A673 (cell line): ENCODE data around the gene ZBTB16. TPM values are rescaled to one million over a fixed set of nuclear protein-coding genes. Genes with fewer than 3 reads are reported as not detected.
A peak's percentile ranks its signal among the peaks of the same experiment; 100 is the strongest.

Experiments
- BruUV-seq: library from RNA; stranded (reverse); fragments of 400-500 nt; replicated peaks from 2 replicates; lab custom pipeline; 2021; lab: Mats Ljungman, UMichigan
- CTCF ChIA-PET: fragments of 300-600 bp; sonication (Branson Sonifier 250); formaldehyde crosslinking; loops from one replicate; lab custom pipeline; 2022; ENCODE audit warnings: antibody characterized with exemption; lab: Charles Lee
- POLR2A ChIA-PET: fragments of 300-600 bp; sonication (Branson Sonifier 250); formaldehyde crosslinking; loops from one replicate; lab custom pipeline; 2022; ENCODE audit warnings: antibody characterized with exemption; ENCODE audit not compliant: low non-redundant PET; lab: Charles Lee
- DNase-seq: peaks from one replicate; pipeline ENCODE4 v3.0.0-alpha.2; 2015; ENCODE audit warnings: low spot score
- H3K27ac ChIP-seq: fragments of 200-600 bp; sonication (generic); 2 replicates; pipeline ENCODE4 v1.5.1; 2016; ENCODE audit warnings: mixed run types, low read depth, mild to moderate bottlenecking, mixed read lengths, antibody characterized with exemption, low read length; ENCODE audit not compliant: poor library complexity, severe bottlenecking
- H3K27me3 ChIP-seq: fragments of 200-600 bp; sonication (generic); replicated peaks from 2 replicates; pipeline ENCODE4 v1.6.1; 2017; ENCODE audit warnings: mixed run types, low read depth, mild to moderate bottlenecking, mixed read lengths, antibody characterized with exemption, low read length; ENCODE audit not compliant: insufficient read depth, poor library complexity
- H3K36me3 ChIP-seq: fragments of 200-600 bp; sonication (generic); 2 replicates; pipeline ENCODE4 v1.6.1; 2016; ENCODE audit warnings: mixed run types, mild to moderate bottlenecking, mixed read lengths, antibody characterized with exemption, low read length; ENCODE audit not compliant: insufficient read depth, poor library complexity, severe bottlenecking
- H3K4me1 ChIP-seq: fragments of 200-600 bp; sonication (generic); 2 replicates; pipeline ENCODE4 v1.6.1; 2017; ENCODE audit warnings: mixed run types, mild to moderate bottlenecking, mixed read lengths, antibody characterized with exemption, low read length; ENCODE audit not compliant: insufficient read depth, poor library complexity, severe bottlenecking
- H3K4me3 ChIP-seq: fragments of 200-600 bp; sonication (generic); 2 replicates; pipeline ENCODE4 v1.5.1; 2016; ENCODE audit warnings: low read depth, mixed run types, mild to moderate bottlenecking, mixed read lengths, low read length; ENCODE audit not compliant: poor library complexity, severe bottlenecking
- H3K9me3 ChIP-seq: fragments of 200-600 bp; sonication (generic); 2 replicates; pipeline ENCODE4 v1.6.1; 2016; ENCODE audit warnings: mixed run types, low read depth, mild to moderate bottlenecking, mixed read lengths, antibody characterized with exemption, low read length; ENCODE audit not compliant: poor library complexity, severe bottlenecking
- CTCF ChIP-seq: fragments of 300-800, 200-600 bp; sonication (generic); conservative IDR thresholded peaks from 2 replicates; pipeline ENCODE4 v1.5.1; 2017; ENCODE audit warnings: low read depth, mild to moderate bottlenecking, antibody characterized with exemption, low read length, moderate library complexity, mixed read lengths
- EZH2 ChIP-seq: fragments of 200-600 bp; sonication (generic); IDR thresholded peaks from 2 replicates; pipeline ENCODE4 v1.6.1; 2017; ENCODE audit warnings: borderline replicate concordance, low read depth, mild to moderate bottlenecking, mixed read lengths, antibody characterized with exemption, low read length; ENCODE audit not compliant: poor library complexity, severe bottlenecking
- intact Hi-C: fragments of 100-400 bp; cut with micrococcal nuclease; formaldehyde crosslinking; loops from one replicate; pipeline ENCODE4 v1.10.0; 2022; ENCODE audit not compliant: unreplicated experiment
- total RNA-seq: library from RNA; stranded (reverse); gene quantifications from 2 replicates; pipeline ENCODE4 v1.2.3, GENCODE V29; 2021

Gene ZBTB16
- total RNA-seq, 1 experiment from 2014 or later = 12.0 TPM

DNA sequence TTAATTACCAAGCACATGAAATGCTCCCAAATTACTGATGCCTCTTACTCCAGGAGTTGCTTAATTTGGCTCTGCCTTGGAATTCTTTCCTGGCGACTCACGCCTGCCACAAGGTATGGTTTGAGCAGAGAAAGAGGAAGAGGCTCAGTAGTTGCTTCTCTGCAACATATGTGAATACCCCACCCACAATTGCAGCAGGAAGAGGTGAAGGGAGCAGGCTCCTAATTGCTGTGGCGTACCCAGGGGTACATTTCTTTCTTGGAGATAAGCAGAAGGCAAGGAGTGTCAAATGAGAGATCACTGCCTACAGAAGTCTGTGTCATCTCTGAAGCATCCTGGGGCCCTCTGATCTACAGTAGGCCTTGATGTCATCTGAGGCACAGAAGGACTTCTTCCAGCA lies 226.1 kb downstream of the ZBTB16 start:
- H3K27me3 ChIP-seq = peaks cover 22% of the 10 kb centered on the region
- CTCF ChIA-PET = no interaction called here
- peak; percentile 12 for DNase-seq
- no peaks in the 10 kb centered on the region for H3K36me3 ChIP-seq
- H3K9me3 ChIP-seq = no peaks in the 10 kb centered on the region
- POLR2A ChIA-PET = no interaction called here
- H3K4me1 ChIP-seq = no peaks in the 10 kb centered on the region
- no TSS peak for BruUV-seq
- no peak overlapping the region for H3K4me3 ChIP-seq
- H3K27ac ChIP-seq = no peak overlapping the region
- intact Hi-C loops = no loop called here
- no peak for TF ChIP-seq CTCF
- no peak for TF ChIP-seq EZH2

- intact Hi-C loops = no loop called here
- Histone ChIP-seq H3K4me1 (no peaks in the 10 kb centered on the region), H3K36me3 (no peaks in the 10 kb centered on the region), H3K27me3 (peaks cover 24% of the 10 kb centered on the region), H3K27ac (no peak overlapping the region), H3K4me3 (no peak overlapping the region), H3K9me3 (no peaks in the 10 kb centered on the region)
- no TSS peak for BruUV-seq
- DNase-seq = no peak
- TF ChIP-seq CTCF (no peak), EZH2 (no peak)
- ChIA-PET CTCF (no interaction called here), POLR2A (no interaction called here)
Measured at GRCh38 chr11:114286229-114286628, 226.7 kb downstream of the ZBTB16 start.

- BruUV-seq = no TSS peak
- ChIA-PET POLR2A (no interaction called here), CTCF (no interaction called here)
- Histone ChIP-seq H3K4me1 (no peaks in the 10 kb centered on the region), H3K36me3 (no peaks in the 10 kb centered on the region), H3K27ac (no peak overlapping the region), H3K4me3 (no peak overlapping the region), H3K27me3 (peaks cover 30% of the 10 kb centered on the region), H3K9me3 (no peaks in the 10 kb centered on the region)
- intact Hi-C loops = no loop called here
- DNase-seq = no peak
- no peak for TF ChIP-seq CTCF
- TF ChIP-seq EZH2 = no peak
Measured at GRCh38 chr11:114287154-114287553, 227.6 kb downstream of the ZBTB16 start.
